BLaER1 treated with 17β-estradiol and CSF1 and Interleukin-3, amounts not matched to agents 10 nM and 100 nM (cell line): ENCODE results near the gene CANX.
A peak's percentile ranks its signal among the peaks of the same experiment; 100 is the strongest.
"Not testable (repeated sequence)": the region's sequence is repeated elsewhere in the genome, so short reads cannot be mapped to it uniquely, and the experiment has no call there.

ENCODE experiments used
- H3K27ac ChIP-seq, 11 experiments: shearing (Covaris generic); formaldehyde crosslinking; 2 replicates each; pipeline ENCODE4 v1.8.1; 2022
- H3K27me3 ChIP-seq, 11 experiments: shearing (Covaris generic); formaldehyde crosslinking; 2 replicates each; pipeline ENCODE4 v1.8.1; 2022
- H3K36me3 ChIP-seq, 11 experiments: shearing (Covaris generic); formaldehyde crosslinking; 2 replicates each; pipeline ENCODE4 v1.8.1; 2022
- H3K4me1 ChIP-seq, 10 experiments: shearing (Covaris generic); formaldehyde crosslinking; 2 replicates each; pipeline ENCODE4 v1.8.1; 2022
- H3K4me2 ChIP-seq, 11 experiments: shearing (Covaris generic); formaldehyde crosslinking; 2 replicates each; pipeline ENCODE4 v1.8.1; 2022
- H3K4me3 ChIP-seq, 10 experiments: shearing (Covaris generic); formaldehyde crosslinking; 2 replicates each; pipeline ENCODE4 v1.8.1; 2022
- H3K9ac ChIP-seq, 11 experiments: shearing (Covaris generic); formaldehyde crosslinking; 2 replicates each; pipeline ENCODE4 v1.8.1; 2022
- H3K9me3 ChIP-seq, 11 experiments: shearing (Covaris generic); formaldehyde crosslinking; replicated peaks in 1 of 11; 2 replicates each; pipeline ENCODE4 v1.8.1; 2022
- H4K20me1 ChIP-seq, 11 experiments: shearing (Covaris generic); formaldehyde crosslinking; 2 replicates each; pipeline ENCODE4 v1.8.1; 2022
- Cebpa-rat ChIP-seq, 11 experiments: shearing (Covaris generic); IDR thresholded peaks; 2 replicates each; pipeline ENCODE4 v1.8.1; 2022

Gene CANX

GRCh38 chr5:179733772-179734126 lies 35.0 kb downstream of the CANX start:
- H4K20me1 ChIP-seq = peaks cover 54 to 71% (median 58%) of the 10 kb centered on the region in 11 experiments; a peak in 21 of 22 replicates
- peaks cover 35 to 79% (median 48%) of the 10 kb centered on the region in 10 experiments for H3K4me1 ChIP-seq
- H3K36me3 ChIP-seq = peaks cover 33 to 76% (median 56%) of the 10 kb centered on the region in 11 experiments
- peak overlapping the region; percentile 93 to 99 (median 97) for H3K27ac ChIP-seq
- TF ChIP-seq Cebpa-rat (IDR thresholded peaks at IDR 0.05) = no peak
- H3K9me3 ChIP-seq = no peaks in the 10 kb centered on the region
- peak overlapping the region; percentile 79 to 98 (median 92) for H3K4me3 ChIP-seq
- peak overlapping the region; percentile 71 to 95 (median 89) for H3K4me2 ChIP-seq
- no peaks in the 10 kb centered on the region for H3K27me3 ChIP-seq
- peak overlapping the region; percentile 96 to 99 (median 98) for H3K9ac ChIP-seq

- Histone ChIP-seq H3K27ac (peak overlapping the region in 6 of 11 experiments; percentile 93 to 99 (median 97); a peak in 6 of 22 replicates), H3K4me1 (peaks cover 35 to 80% (median 50%) of the 10 kb centered on the region in 10 experiments), H3K4me3 (peak overlapping the region; percentile 79 to 98 (median 92)), H4K20me1 (peaks cover 63 to 76% (median 67%) of the 10 kb centered on the region in 11 experiments), H3K4me2 (peak overlapping the region; percentile 71 to 95 (median 89)), H3K9me3 (no peaks in the 10 kb centered on the region), H3K27me3 (no peaks in the 10 kb centered on the region), H3K9ac (peak overlapping the region; percentile 96 to 99 (median 98)), H3K36me3 (peaks cover 27 to 76% (median 56%) of the 10 kb centered on the region in 11 experiments)
- no peak for TF ChIP-seq Cebpa-rat (IDR thresholded peaks at IDR 0.05)
These were observed 35.9 kb downstream of the CANX start for GRCh38 chr5:179734536-179735164.

- TF ChIP-seq Cebpa-rat (IDR thresholded peaks at IDR 0.05) = no peak
- peaks cover 22 to 90% (median 69%) of the 10 kb centered on the region in 11 experiments for H3K36me3 ChIP-seq
- H3K4me3 ChIP-seq = no peak overlapping the region
- H3K4me2 ChIP-seq = peak overlapping the region in 6 of 11 experiments; percentile 2 to 69 (median 38); a peak in 9 of 22 replicates
- no peak overlapping the region; a peak in 1 of 22 replicates for H3K9ac ChIP-seq
- H3K27ac ChIP-seq = no peak overlapping the region; a peak in 1 of 22 replicates
- peaks cover 23 to 61% (median 33%) of the 10 kb centered on the region in 10 experiments for H3K4me1 ChIP-seq
- H4K20me1 ChIP-seq = peaks cover 94 to 100% (median 98%) of the 10 kb centered on the region in 11 experiments
- no peaks in the 10 kb centered on the region for H3K27me3 ChIP-seq
- no peaks in the 10 kb centered on the region for H3K9me3 ChIP-seq
These were observed 40.0 kb downstream of the CANX start for GRCh38 chr5:179738742-179739141.

GRCh38 chr5:179744106-179744505 lies 45.3 kb downstream of the CANX start:
- H4K20me1 ChIP-seq = peaks cover 82 to 100% (median 95%) of the 10 kb centered on the region in 11 experiments

GRCh38 chr5:179746872-179747271 lies 48.1 kb downstream of the CANX start:
- TF ChIP-seq Cebpa-rat (IDR thresholded peaks at IDR 0.05) = no peak
- Histone ChIP-seq H3K4me2 (no peak overlapping the region), H3K9me3 (peaks cover 0 to 24% (median 6%) of the 10 kb centered on the region in 11 experiments; a peak in 11 of 22 replicates), H3K27ac (no peak overlapping the region), H3K36me3 (peaks cover 29 to 98% (median 80%) of the 10 kb centered on the region in 11 experiments), H3K27me3 (no peaks in the 10 kb centered on the region), H3K9ac (no peak overlapping the region), H3K4me3 (no peak overlapping the region), H3K4me1 (peaks cover 0 to 13% (median 3%) of the 10 kb centered on the region in 10 experiments; a peak in 7 of 20 replicates), H4K20me1 (peaks cover 82 to 100% (median 95%) of the 10 kb centered on the region in 11 experiments)

More at GRCh38 chr5:179744106-179744505, 45.3 kb downstream of the CANX start:
- Histone ChIP-seq H3K4me1 (peaks cover 0 to 11% (median 0%) of the 10 kb centered on the region in 10 experiments; a peak in 7 of 20 replicates), H3K36me3 (peaks cover 23 to 97% (median 78%) of the 10 kb centered on the region in 11 experiments), H3K9me3 (peaks cover 0 to 12% (median 5%) of the 10 kb centered on the region in 11 experiments; a peak in 9 of 22 replicates)
- H3K4me2 ChIP-seq, H3K27ac ChIP-seq, H3K4me3 ChIP-seq, H3K27me3 ChIP-seq, H3K9ac ChIP-seq: not testable (repeated sequence)

- Histone ChIP-seq H3K27me3 (no peaks in the 10 kb centered on the region), H3K4me2 (no peak overlapping the region), H3K36me3 (peaks cover 29 to 92% (median 75%) of the 10 kb centered on the region in 11 experiments), H3K4me3 (no peak overlapping the region), H4K20me1 (peaks cover 80 to 100% (median 92%) of the 10 kb centered on the region in 11 experiments), H3K27ac (no peak overlapping the region), H3K4me1 (peaks cover 0 to 13% (median 4%) of the 10 kb centered on the region in 10 experiments; a peak in 9 of 20 replicates), H3K9ac (no peak overlapping the region), H3K9me3 (peaks cover 0 to 24% (median 6%) of the 10 kb centered on the region in 11 experiments; a peak in 11 of 22 replicates)
- TF ChIP-seq Cebpa-rat (IDR thresholded peaks at IDR 0.05) = no peak
These were observed 49.0 kb downstream of the CANX start for GRCh38 chr5:179747811-179748210.

- peaks cover 15 to 35% (median 24%) of the 10 kb centered on the region in 10 experiments for H3K4me1 ChIP-seq
- H3K9ac ChIP-seq = no peak overlapping the region
- no peak overlapping the region for H3K4me3 ChIP-seq
- no peak overlapping the region for H3K27ac ChIP-seq
- H3K4me2 ChIP-seq = peak overlapping the region in 2 of 11 experiments; percentile 4 to 27; a peak in 3 of 22 replicates
- no peak for TF ChIP-seq Cebpa-rat (IDR thresholded peaks at IDR 0.05)
- H4K20me1 ChIP-seq = peaks cover 88 to 100% (median 97%) of the 10 kb centered on the region in 11 experiments
- peaks cover 0 to 24% (median 6%) of the 10 kb centered on the region in 11 experiments; a peak in 10 of 22 replicates for H3K9me3 ChIP-seq
- H3K27me3 ChIP-seq = no peaks in the 10 kb centered on the region
- H3K36me3 ChIP-seq = peaks cover 26 to 79% (median 67%) of the 10 kb centered on the region in 11 experiments
These were observed 51.2 kb downstream of the CANX start for GRCh38 chr5:179749857-179750508.

GRCh38 chr5:179753971-179754370 lies 55.2 kb downstream of the CANX start:
- Histone ChIP-seq H3K9ac (peak overlapping the region in 2 of 11 experiments; percentile 5 to 50; a peak in 1 of 22 replicates), H3K4me2 (peak overlapping the region; percentile 9 to 66 (median 59); a peak in 21 of 22 replicates), H3K36me3 (peaks cover 17 to 60% (median 46%) of the 10 kb centered on the region in 11 experiments), H3K4me1 (peaks cover 32 to 53% (median 38%) of the 10 kb centered on the region in 10 experiments), H3K4me3 (no peak overlapping the region), H3K27ac (peak overlapping the region in 6 of 11 experiments; percentile 1 to 50 (median 14); a peak in 5 of 22 replicates), H3K9me3 (peaks cover 0 to 12% (median 0%) of the 10 kb centered on the region in 11 experiments; a peak in 4 of 22 replicates), H3K27me3 (no peaks in the 10 kb centered on the region), H4K20me1 (peaks cover 94 to 100% (median 97%) of the 10 kb centered on the region in 11 experiments)
- peak in 2 of 11 experiments; percentile 21 to 48; a peak in 1 of 22 replicates for TF ChIP-seq Cebpa-rat (IDR thresholded peaks at IDR 0.05)
